ENCODE data around the gene DEGS2.

Gene DEGS2

GRCh38 chr14:100146531-100147091 lies 12.8 kb downstream of the DEGS2 start:
- Histone ChIP-seq H3K36me3 (ENCODE audit: control insufficient read depth, insufficient read depth, low read length, severe bottlenecking) (peaks cover 14% of the 10 kb centered on the region), H3K9ac (ENCODE audit: low read length) (no peak overlapping the region), H3K27me3 (replicated peaks; ENCODE audit: control insufficient read depth, insufficient read depth, low read length) (peaks cover 3% of the 10 kb centered on the region), H3K4me3 (ENCODE audit: low read length) (no peak overlapping the region), H3K9me3 (ENCODE audit: control insufficient read depth, low read length) (no peaks in the 10 kb centered on the region), H3K4me1 (ENCODE audit: control insufficient read depth, insufficient read depth, low read length) (no peaks in the 10 kb centered on the region)
- no peak for DNase-seq (ENCODE audit: low read depth)

- DNase-seq (ENCODE audit: low read depth), result no peak
- Histone ChIP-seq H3K4me1 (ENCODE audit: control insufficient read depth, insufficient read depth, low read length) (no peaks in the 10 kb centered on the region), H3K36me3 (ENCODE audit: control insufficient read depth, insufficient read depth, low read length, severe bottlenecking) (peaks cover 18% of the 10 kb centered on the region), H3K9ac (ENCODE audit: low read length) (no peak overlapping the region), H3K9me3 (ENCODE audit: control insufficient read depth, low read length) (no peaks in the 10 kb centered on the region), H3K4me3 (ENCODE audit: low read length) (no peak overlapping the region), H3K27me3 (replicated peaks; ENCODE audit: control insufficient read depth, insufficient read depth, low read length) (peaks cover 3% of the 10 kb centered on the region)
These were observed 13.6 kb downstream of the DEGS2 start for GRCh38 chr14:100145682-100146464.

GRCh38 chr14:100144996-100145646 lies 14.3 kb downstream of the DEGS2 start:
- no peaks in the 10 kb centered on the region for H3K4me1 ChIP-seq (ENCODE audit: control insufficient read depth, insufficient read depth, low read length)
- H3K36me3 ChIP-seq (ENCODE audit: control insufficient read depth, insufficient read depth, low read length, severe bottlenecking), result peaks cover 18% of the 10 kb centered on the region
- DNase-seq (ENCODE audit: low read depth), result no peak
- H3K9me3 ChIP-seq (ENCODE audit: control insufficient read depth, low read length), result no peaks in the 10 kb centered on the region
- no peak overlapping the region for H3K4me3 ChIP-seq (ENCODE audit: low read length)
- peaks cover 3% of the 10 kb centered on the region for H3K27me3 ChIP-seq (replicated peaks; ENCODE audit: control insufficient read depth, insufficient read depth, low read length)
- no peak overlapping the region for H3K9ac ChIP-seq (ENCODE audit: low read length)

GRCh38 chr14:100144645-100144995 lies 14.8 kb downstream of the DEGS2 start:
- H3K9me3 ChIP-seq (ENCODE audit: control insufficient read depth, low read length), result no peaks in the 10 kb centered on the region
- H3K9ac ChIP-seq (ENCODE audit: low read length), result no peak overlapping the region
- no peak overlapping the region for H3K4me3 ChIP-seq (ENCODE audit: low read length)
- no peak for DNase-seq (ENCODE audit: low read depth)
- H3K36me3 ChIP-seq (ENCODE audit: control insufficient read depth, insufficient read depth, low read length, severe bottlenecking), result peaks cover 18% of the 10 kb centered on the region
- peaks cover 3% of the 10 kb centered on the region for H3K27me3 ChIP-seq (replicated peaks; ENCODE audit: control insufficient read depth, insufficient read depth, low read length)
- no peaks in the 10 kb centered on the region for H3K4me1 ChIP-seq (ENCODE audit: control insufficient read depth, insufficient read depth, low read length)

- peaks cover 18% of the 10 kb centered on the region for H3K36me3 ChIP-seq (ENCODE audit: control insufficient read depth, insufficient read depth, low read length, severe bottlenecking)
- H3K4me1 ChIP-seq (ENCODE audit: control insufficient read depth, insufficient read depth, low read length), result no peaks in the 10 kb centered on the region
- H3K27me3 ChIP-seq (replicated peaks; ENCODE audit: control insufficient read depth, insufficient read depth, low read length), result peaks cover 3% of the 10 kb centered on the region
- H3K4me3 ChIP-seq (ENCODE audit: low read length), result no peak overlapping the region
- H3K9ac ChIP-seq (ENCODE audit: low read length), result no peak overlapping the region
- H3K9me3 ChIP-seq (ENCODE audit: control insufficient read depth, low read length), result no peaks in the 10 kb centered on the region
- DNase-seq (ENCODE audit: low read depth), result no peak
These were observed 15.5 kb downstream of the DEGS2 start for GRCh38 chr14:100143934-100144333.

- Histone ChIP-seq H3K4me1 (ENCODE audit: control insufficient read depth, insufficient read depth, low read length) (no peaks in the 10 kb centered on the region), H3K9me3 (ENCODE audit: control insufficient read depth, low read length) (no peaks in the 10 kb centered on the region), H3K27me3 (replicated peaks; ENCODE audit: control insufficient read depth, insufficient read depth, low read length) (peaks cover 2% of the 10 kb centered on the region), H3K4me3 (ENCODE audit: low read length) (no peak overlapping the region), H3K9ac (ENCODE audit: low read length) (no peak overlapping the region), H3K36me3 (ENCODE audit: control insufficient read depth, insufficient read depth, low read length, severe bottlenecking) (peaks cover 18% of the 10 kb centered on the region)
- no peak for DNase-seq (ENCODE audit: low read depth)
These were observed 15.9 kb downstream of the DEGS2 start for GRCh38 chr14:100143523-100143922.

- Histone ChIP-seq H3K9ac (ENCODE audit: low read length) (no peak overlapping the region), H3K4me1 (ENCODE audit: control insufficient read depth, insufficient read depth, low read length) (no peaks in the 10 kb centered on the region), H3K27me3 (replicated peaks; ENCODE audit: control insufficient read depth, insufficient read depth, low read length) (no peaks in the 10 kb centered on the region), H3K9me3 (ENCODE audit: control insufficient read depth, low read length) (no peaks in the 10 kb centered on the region), H3K36me3 (ENCODE audit: control insufficient read depth, insufficient read depth, low read length, severe bottlenecking) (peaks cover 24% of the 10 kb centered on the region), H3K4me3 (ENCODE audit: low read length) (no peak overlapping the region)
- DNase-seq (ENCODE audit: low read depth), result no peak
These were observed 17.1 kb downstream of the DEGS2 start for GRCh38 chr14:100142073-100143040.

- Histone ChIP-seq H3K9ac (ENCODE audit: low read length) (no peak overlapping the region), H3K4me3 (ENCODE audit: low read length) (no peak overlapping the region), H3K4me1 (ENCODE audit: control insufficient read depth, insufficient read depth, low read length) (no peaks in the 10 kb centered on the region), H3K27me3 (replicated peaks; ENCODE audit: control insufficient read depth, insufficient read depth, low read length) (no peaks in the 10 kb centered on the region), H3K9me3 (ENCODE audit: control insufficient read depth, low read length) (no peaks in the 10 kb centered on the region), H3K36me3 (ENCODE audit: control insufficient read depth, insufficient read depth, low read length, severe bottlenecking) (peaks cover 27% of the 10 kb centered on the region)
- no peak for DNase-seq (ENCODE audit: low read depth)
These were observed 18.3 kb downstream of the DEGS2 start for GRCh38 chr14:100141098-100141497.

- Histone ChIP-seq H3K9me3 (ENCODE audit: control insufficient read depth, low read length) (no peaks in the 10 kb centered on the region), H3K36me3 (ENCODE audit: control insufficient read depth, insufficient read depth, low read length, severe bottlenecking) (peaks cover 29% of the 10 kb centered on the region)
- no peak for DNase-seq (ENCODE audit: low read depth)
These were observed 18.9 kb downstream of the DEGS2 start for GRCh38 chr14:100140452-100141078.

GRCh38 chr14:100138955-100139354 lies 20.5 kb downstream of the DEGS2 start:
- H3K36me3 ChIP-seq (ENCODE audit: control insufficient read depth, insufficient read depth, low read length, severe bottlenecking), result peaks cover 27% of the 10 kb centered on the region
- H3K4me3 ChIP-seq (ENCODE audit: low read length), result no peak overlapping the region
- no peaks in the 10 kb centered on the region for H3K27me3 ChIP-seq (replicated peaks; ENCODE audit: control insufficient read depth, insufficient read depth, low read length)
- H3K9me3 ChIP-seq (ENCODE audit: control insufficient read depth, low read length), result no peaks in the 10 kb centered on the region
- H3K9ac ChIP-seq (ENCODE audit: low read length), result no peak overlapping the region
- no peak for DNase-seq (ENCODE audit: low read depth)
- no peaks in the 10 kb centered on the region for H3K4me1 ChIP-seq (ENCODE audit: control insufficient read depth, insufficient read depth, low read length)

More at GRCh38 chr14:100140452-100141078, 18.9 kb downstream of the DEGS2 start:
- Histone ChIP-seq H3K9ac (ENCODE audit: low read length) (no peak overlapping the region), H3K4me1 (ENCODE audit: control insufficient read depth, insufficient read depth, low read length) (no peaks in the 10 kb centered on the region), H3K27me3 (replicated peaks; ENCODE audit: control insufficient read depth, insufficient read depth, low read length) (no peaks in the 10 kb centered on the region), H3K4me3 (ENCODE audit: low read length) (no peak overlapping the region)

All from adipocyte (in vitro differentiated cells).